Right renal cortex interstitium (tissue), 3 donors: ENCODE data around the gene PLA2G1B. TPM values are rescaled to one million over a fixed set of nuclear protein-coding genes. Genes with fewer than 3 reads are reported as not detected.
"Not testable (repeated sequence)": the region's sequence is repeated elsewhere in the genome, so short reads cannot be mapped to it uniquely, and the experiment has no call there.

Experiments used
- DNase-seq, 3 donors: peaks; one replicate each; pipeline ENCODE4 v3.0.0-alpha.2; 2013; ENCODE audit warnings: low read depth in 3 of 3, low spot score in 2 of 3
- polyA plus RNA-seq, 3 donors: library from polyadenylated mRNA; unstranded; fragments of 120-200 nt; gene quantifications; one replicate each; pipeline ENCODE4 v1.2.1, GENCODE V29; 2013; ENCODE audit not compliant: insufficient read length in 3 of 3

PLA2G1B gene
- polyA plus RNA-seq, 3 donors = 0.31 to 0.49 (median 0.40) TPM

DNA sequence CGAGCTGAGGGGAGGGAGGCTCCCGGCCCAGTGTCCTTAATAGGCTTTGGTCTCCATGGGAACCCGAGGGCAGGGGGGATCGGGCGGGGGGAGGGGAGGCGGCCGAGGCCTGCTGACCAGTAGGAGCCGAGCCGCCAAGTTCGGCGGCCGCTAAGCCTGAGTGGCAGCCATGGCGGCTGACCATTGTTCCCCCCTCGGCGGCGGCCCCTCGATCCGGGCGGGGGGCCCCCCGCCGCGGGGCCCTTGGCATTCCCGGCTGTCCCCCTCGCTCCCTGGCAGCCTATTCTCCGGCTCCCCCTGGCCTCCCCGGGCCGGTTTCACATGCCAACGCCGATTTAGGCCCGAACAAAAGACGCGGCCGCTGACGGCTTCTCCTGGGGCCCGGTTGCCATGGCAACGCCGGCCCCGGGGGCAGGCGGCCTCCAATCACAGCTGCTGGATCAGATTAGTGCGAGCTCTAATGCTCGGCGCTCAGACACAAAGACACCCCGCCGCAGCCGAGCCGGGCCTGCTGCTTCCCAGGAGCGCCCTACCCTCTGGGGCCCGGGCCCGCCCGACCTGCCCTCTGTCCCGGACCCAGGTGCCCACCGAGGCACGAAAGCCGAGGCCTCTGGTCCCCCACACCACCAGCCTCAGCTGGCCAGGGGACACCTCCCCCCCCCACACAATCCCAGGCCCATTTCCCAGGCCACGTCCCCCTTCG, 34.1 kb upstream of the PLA2G1B start:
- peak in 2 of 3 donors; percentile 79 to 85 for DNase-seq

DNA sequence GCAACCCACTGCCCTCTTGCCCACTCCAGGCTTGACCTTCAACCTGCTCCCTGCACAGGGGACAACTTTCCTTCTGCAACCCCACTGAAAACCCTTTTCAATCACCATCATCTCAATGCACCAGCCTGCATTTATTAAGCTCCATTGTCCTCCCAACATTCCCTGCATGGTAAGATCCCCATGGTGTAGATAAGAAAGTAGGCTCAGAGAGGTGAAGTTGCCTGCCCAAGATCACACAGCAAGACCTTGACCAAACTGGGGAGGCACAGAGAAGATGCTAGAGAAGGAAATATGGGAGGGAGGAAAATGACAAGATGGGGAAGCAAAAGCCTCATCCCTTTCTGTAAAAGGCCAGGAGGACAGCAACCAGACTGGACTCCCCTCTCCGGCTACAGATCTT, 31.5 kb upstream of the PLA2G1B start:
- DNase-seq = no peak

DNA sequence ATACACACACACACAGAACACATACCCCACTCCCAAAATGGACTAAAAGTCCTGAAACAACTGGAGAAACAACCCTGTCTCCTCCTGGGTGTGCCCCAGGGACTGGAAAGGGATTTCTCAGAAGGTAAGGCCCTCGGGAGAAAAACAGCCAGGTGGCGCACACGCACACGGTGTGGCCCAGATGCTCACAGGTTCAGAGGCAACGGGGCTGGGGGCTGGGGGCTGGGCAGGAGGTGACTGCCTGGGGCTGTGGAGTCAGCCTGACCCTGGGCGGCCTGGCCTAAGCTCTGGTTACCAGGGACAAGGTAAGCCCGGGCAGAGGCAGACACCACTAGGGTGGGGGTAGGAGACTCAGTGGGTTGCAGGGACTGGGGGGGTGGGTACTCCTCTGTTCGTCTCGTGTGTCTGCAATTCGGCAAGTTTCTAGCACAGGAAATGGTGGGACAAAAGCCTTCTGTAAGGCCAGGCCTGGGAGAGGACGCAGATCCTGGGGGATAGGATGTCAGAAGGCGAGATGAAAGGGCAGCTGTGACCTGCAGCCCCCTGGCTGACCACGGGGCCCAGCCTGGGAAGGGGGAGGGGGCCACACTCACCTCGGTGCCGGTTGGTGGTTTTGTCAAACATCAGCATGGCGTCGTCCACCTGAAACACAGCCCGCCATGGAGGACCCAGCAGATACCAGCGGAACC, 31.0 kb upstream of the PLA2G1B start:
- DNase-seq = no peak

DNA sequence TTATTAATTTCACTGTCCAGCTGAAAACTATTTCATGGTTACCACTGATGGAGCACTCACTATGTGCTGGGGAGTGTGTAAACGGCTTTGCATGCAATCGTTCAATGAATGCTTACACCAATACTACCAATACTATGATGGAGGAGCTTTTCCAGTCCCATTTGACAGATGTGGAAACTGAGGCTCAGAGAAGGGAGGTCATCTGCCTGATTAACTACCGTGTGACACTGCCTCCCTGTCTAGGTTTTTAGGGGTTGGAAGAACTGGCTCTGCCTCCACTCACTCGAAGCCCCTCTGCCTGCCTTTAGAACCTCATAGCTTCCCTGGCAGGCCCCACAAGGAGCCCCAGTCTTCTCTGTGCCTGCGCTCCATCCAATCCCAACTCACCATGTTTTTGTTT, 29.5 kb upstream of the PLA2G1B start:
- DNase-seq = no peak

DNA sequence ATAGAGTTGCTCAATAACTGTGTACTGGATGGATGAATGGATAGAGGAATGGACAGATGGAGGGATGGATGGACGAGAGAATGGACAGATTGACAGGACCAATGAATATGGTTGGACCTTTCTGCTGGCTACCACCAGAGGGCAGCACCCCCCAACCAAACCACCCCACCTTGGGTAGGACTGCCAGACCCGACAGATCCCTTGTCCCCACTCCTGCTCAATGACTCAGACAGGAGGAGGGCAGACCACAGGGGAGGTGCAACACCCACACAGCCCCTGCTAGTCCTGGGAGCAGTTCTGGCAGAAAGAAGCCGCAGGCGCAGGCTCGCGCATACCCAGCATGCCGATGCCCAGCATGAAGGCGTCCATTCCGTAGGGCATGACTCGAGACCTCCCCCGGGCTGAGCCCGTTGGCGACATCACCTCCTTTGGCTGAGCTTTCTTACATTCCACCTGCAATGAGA, 29.0 kb upstream of the PLA2G1B start:
- peak in 1 of 3 donors; percentile 56 for DNase-seq

DNA sequence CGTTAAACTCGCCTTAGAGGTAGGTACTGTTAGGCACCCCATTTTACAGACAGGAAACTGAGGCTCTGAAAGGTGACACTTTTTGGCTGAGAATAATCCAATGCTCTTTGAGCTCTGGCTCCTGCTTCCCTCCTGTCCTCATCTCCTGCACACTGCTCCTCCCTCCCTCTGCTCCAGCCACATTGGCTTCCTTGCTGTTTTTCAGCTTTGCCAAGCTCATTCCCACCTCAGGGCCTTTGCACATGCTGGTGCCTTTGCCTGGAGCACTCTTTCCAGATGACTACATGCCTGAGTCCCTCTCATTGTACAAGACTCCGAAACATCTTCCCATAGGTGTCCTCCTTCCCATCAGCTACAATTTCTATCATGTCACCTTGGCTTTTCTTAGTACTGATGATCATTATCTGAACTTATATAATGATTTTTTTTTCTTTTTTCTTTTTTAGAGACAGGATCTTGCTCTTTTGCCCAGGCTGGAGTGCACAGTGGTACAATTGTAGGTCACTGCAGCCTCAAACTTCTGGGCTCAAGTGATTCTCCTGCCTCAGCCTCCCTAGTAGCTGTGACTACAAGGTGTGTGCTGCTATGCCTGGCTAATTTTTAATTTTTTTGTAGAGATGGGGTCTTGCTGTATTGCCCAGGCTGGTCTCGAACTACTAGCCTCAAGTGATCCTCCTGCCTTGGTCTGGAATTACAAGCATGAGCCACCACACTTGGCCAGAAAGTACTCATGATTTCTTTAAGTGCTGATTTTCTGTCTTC, 26.2 kb upstream of the PLA2G1B start:
- no peak for DNase-seq

DNA sequence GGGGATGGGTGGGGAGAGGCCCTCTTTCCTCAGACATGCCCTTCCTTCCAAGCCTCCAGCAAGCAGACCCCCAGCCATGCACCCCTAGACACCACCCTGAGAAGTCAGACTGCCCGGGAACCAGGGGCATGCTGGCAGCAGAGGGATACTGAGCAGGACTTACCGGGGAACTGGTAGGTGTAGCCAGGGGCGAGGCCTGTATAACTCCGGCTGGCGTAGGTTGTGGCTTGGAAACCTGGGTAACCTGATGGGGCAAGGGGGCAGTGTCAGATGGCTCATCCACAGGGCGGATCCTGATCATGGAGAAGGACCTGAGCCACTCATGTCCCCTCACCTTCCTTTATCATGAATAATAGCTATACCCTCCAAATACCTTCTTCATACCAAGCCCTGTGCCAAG, 25.6 kb upstream of the PLA2G1B start:
- no peak for DNase-seq

DNA sequence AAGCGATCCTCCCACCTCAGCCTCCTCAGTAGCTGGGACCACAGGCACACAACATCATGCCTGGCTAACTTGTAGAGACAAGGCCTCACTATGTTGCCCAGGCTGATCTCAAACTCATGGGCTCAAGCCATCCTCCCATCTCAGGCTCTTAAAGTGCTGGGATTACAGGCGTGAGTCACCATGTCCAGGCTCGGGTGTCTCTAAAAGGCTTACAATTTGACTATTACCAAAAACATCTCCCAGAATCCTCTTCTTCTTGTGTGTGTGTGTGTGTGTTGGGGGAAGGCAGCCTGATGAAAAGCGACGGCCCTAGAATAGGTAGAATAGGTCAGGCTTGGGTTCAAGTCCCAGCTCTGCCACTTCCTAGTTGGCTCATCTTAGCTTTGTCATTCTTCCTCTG, 24.5 kb upstream of the PLA2G1B start:
- DNase-seq = no peak

DNA sequence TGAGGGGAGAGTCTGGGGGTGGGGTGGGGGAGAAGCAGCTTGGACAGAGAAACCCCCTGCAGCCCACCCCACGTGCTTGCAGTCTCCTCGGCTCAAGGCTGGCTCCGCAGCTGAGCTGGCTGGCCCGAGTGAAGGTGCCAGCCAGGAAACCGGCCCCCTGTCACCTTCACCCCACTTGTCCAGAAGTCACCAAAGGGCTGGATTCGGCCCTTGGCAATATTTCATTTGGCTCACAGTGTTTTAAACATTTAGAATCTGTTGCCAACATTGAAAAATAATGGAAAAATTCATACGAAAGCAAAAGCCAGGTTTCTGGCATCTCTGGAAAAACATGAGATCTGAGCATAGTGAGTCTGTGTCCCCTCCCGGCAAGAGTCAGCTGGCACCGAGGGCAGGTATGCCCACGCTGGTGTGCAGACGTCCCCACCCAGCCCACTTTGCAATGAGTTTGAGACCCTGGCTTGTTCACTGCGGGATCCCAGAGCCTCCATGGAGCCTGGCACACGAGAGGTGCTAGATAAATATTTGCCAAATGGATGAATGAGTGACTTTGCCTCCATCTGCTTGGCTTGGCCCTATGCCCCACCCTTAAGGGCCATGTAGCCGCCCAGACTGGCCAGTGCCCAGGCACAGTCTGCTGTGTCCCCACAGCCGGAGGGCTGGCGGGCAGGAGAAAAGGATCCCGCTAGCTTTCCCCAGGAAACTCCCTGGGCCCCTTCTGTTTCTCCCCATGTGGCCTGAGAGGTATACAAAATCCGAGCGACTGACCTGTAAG, 23.2 kb upstream of the PLA2G1B start:
- DNase-seq = no peak

DNA sequence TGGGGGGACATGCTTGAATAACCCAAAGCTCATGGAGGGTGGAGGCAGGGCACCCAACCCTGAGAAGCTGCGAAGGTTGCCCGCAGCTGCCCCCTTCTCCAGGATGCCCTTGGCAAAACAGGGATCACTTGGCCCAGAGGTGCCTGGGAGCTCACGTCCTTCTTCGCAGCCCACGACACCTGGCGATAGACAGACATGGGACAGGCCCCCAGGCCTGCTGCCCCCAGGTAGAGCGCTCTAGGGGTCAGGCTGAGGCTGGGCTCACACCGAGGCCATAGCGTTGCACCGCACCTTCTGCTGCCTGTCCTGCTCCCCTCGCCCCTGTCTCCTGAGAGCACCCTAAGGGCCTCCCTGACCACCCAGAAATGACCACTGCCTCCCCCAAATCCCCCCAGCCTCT, 20.2 kb upstream of the PLA2G1B start:
- no peak for DNase-seq

DNA sequence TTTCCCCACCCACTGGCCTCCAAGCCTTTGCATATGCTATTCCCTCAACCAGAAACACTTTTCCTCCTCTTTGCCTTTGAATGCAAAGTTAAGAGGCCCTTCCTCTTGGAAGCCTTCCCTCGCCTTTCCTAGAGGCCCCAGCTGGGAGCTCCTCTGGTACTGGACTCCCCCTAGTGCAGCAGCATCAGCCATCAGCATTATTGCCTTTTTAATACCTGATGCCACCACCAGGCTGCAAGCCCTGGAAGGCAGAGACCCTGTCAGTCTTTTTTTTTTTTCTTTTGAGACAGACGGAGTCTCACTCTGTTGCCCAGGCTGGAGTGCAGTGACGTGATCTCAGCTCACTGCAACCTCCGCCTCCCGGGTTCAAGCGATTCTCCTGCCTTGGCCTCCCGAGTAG, 19.1 kb upstream of the PLA2G1B start:
- DNase-seq = no peak

DNA sequence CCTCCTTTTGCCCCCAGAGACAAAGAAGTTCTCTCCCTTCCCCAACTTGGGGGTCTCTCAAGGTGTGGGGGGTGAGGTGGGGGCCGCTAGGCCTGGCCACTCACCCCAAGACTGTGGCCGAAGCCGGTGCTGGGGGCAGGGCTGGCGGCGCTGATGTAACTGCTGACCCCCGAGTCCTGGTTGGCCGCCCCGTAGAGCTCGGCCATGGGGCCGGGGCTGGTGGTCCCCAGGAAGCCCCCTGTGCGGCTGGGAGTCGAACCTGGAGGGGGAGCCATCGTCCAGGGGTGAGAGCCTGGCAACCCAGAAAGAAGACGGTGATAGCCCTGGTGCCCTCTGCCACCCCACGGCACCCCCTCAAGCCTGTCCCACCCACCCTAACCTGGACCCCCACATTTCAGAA, 18.5 kb upstream of the PLA2G1B start:
- no peak for DNase-seq

DNA sequence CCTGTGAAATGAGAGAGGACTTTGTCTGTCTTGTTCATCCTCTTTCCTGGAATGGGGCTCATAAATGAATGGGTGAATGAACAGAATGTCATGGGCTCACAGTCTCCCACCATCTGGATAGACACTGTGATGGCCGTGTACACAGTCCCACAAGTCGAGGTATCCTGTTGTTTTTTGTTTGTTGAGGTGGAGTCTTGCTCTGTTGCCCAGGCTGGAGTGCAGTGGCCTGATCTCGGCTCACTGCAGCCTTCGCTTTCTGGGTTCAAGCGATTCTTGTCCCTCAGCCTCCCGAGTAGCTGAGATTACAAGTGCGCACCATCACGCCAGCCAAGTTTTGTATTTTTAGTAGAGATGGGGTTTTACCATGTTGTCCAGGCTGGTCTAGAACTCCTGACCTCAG, 16.1 kb upstream of the PLA2G1B start:
- no peak for DNase-seq

DNA sequence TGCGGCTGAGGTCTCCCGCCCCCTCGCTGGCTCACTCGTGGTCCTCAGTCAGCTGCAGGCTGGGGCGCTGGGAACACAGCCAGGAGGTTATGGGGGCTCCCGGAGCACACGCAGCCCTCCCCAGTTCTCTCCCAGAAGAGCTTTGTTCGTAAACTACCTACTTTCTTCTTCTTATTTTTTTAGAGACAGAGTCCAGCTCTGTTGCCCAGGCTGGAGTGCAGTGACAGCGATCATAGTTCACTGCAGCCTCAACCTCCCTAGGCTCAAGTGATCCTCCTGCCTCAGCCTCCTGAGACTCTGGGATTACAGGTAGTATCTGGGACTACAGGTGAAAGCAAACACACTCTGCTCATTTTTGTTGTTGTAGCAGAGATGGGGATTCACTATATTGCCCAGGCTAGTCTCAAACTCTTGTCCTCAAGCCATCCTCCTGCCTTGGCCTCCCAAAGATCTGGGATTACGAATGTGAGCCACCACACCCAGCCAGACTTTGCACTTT, 15.5 kb upstream of the PLA2G1B start:
- DNase-seq = no peak

DNA sequence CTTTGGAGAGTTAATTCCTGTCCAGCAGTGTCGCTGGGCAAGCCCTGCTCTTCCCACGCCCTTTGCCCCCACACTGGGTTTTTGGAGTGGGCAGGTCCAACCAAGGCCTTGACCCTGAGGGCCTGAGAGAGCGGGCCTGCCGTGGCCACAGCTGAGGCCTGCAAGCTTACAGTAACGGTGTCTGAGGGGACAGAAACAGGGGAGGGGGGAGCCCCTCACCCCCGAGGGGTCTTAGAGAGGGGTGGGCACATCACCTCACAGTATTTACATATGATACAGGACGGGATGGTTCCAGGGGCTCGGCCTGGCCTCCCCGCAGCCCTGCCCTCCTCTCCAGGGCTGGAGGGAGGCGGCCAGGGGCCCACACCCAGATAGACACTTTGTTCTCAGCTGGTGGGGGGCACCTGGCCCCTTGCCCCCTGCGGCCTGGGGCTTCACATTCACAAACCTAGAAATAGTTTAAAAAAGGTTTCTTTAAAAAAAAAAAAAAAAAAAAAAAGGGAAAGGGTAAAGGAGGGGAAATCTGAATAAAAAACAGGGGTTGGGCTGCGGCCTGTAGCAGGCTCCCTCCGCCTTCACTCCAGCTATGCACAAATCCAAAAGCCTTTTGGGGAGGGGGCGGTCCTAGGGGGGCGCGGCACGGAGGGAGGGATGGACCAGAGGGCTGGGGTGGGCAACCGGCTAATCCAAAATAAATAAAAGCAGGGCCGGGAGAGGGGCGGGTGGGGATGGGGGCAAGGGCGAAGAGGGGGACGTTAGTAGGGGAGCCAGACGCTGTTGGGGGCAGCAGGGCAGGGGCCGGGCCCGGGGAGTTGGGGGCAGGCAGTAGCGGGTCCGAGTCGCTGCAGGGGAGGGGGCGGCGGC, 14.8 kb upstream of the PLA2G1B start:
- no peak for DNase-seq

DNA sequence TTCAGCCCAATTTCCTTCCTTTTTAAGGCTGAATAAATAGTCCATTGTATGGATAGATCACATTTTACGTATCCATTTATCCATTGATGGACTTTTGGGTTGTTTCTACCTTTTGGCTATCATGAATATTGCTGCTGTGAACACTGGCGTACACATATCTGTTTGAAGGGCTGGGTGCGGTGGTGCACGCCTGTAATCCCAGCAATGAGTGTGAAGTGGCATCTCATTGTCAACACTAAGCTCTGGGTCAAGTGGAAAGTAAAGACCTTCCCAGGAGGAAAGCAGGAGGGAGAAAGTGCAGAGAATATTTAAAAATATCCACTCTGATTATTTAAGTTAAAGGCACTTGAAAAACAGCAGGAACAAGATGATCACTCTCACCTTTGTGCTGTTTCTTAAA, 11.7 kb upstream of the PLA2G1B start:
- DNase-seq = no peak

DNA sequence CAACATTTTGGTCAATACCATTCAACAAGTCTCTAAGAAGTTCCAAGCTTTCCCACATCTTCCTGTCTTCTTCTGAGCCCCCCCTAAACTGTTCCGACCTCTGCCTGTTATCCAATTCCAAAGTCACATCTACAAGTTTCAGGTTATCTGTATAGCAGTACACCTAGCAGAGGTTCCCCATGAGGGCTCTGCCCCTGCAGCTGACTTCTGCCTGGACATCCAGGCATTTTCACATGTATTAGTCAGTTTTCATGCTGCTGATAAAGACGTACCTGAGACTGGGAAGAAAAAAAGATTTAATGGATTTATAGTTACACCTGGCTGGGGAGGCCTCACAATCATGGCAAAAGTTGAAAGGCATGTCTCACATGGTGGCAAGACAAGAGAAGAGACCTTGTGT, 10.2 kb upstream of the PLA2G1B start:
- no peak for DNase-seq

DNA sequence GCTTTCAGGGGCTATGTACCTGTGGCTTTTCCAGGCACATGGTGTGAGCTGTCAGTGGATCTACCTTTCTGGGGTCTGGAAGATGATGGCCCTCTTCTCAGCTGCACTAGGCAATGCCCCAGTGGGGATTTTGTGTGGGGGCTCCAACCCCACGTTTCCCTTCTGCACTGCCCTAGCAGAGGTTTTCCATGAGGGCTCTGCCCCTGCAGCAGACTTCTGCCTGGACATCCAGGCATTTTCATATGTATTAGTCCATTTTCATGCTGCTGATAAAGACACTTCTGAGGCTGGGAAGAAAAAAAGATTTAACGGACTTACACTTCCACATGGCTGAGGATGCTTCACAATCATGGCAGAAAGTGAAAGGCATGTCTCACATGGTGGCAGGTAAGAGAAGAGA, 8.8 kb upstream of the PLA2G1B start:
- DNase-seq = not testable (repeated sequence)

DNA sequence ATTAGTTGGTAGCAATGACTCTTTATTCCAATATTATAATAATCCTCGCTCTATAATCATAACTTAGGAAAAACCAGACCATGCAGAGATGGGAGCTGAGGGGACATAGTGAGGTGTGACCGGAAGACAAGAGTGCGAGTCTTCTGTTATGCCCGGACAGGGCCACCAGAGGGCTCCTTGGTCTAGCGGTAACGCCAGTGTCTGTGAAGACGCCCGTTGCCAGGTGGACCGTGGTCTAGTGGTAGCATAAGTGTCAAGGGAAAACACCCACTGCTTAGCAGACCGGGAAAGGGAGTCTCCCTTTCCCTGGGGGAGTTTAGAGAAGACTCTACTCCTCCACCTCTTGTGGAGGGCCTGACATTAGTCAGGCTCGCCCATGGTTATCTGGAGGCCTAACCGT, 7.9 kb upstream of the PLA2G1B start:
- DNase-seq = not testable (repeated sequence)

DNA sequence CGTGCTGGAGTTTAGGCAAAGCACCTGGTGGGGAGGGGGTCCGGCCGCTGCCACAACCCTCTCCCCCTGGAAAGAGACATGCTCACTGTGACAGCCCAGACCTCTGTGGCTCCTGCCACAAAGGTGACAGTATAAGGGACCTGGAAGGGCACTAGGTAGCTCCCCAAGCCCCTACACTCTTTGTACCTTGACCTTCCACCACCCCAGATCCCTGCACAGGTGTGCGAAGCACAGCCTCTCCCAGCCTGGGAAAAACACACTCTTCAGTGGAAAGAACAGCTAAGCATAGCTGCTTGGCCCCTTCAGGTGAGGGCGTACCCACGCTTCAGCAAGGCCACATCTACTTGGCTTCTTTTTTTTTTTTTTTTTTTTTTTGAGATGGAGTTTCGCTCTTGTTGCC, 4.9 kb upstream of the PLA2G1B start:
- no peak for DNase-seq
